WERI-Rb-1 (cell line): ENCODE results near the gene GPR150.

Experiments used
- DNase-seq: peaks from one replicate; pipeline ENCODE4 v3.0.0-alpha.2; 2020
- H3K27ac ChIP-seq: fragments of 250-450 bp; sonication (Bioruptor Pico); 2 replicates; pipeline ENCODE4 v1.5.1; 2020; ENCODE audit warnings: mild to moderate bottlenecking, moderate library complexity
- H3K27me3 ChIP-seq: fragments of 250-450 bp; sonication (Bioruptor Pico); 2 replicates; pipeline ENCODE4 v1.5.1; 2021; ENCODE audit warnings: mild to moderate bottlenecking, low read depth, moderate library complexity; ENCODE audit not compliant: insufficient read depth, severe bottlenecking
- H3K36me3 ChIP-seq: fragments of 250-450 bp; sonication (Bioruptor Pico); 2 replicates; pipeline ENCODE4 v1.5.1; 2020; ENCODE audit warnings: mild to moderate bottlenecking, moderate library complexity
- H3K4me3 ChIP-seq: 2 replicates; pipeline ENCODE4 v1.5.1; 2011; ENCODE audit warnings: low read depth, mild to moderate bottlenecking, control low read depth, low read length
- H3K9me3 ChIP-seq: fragments of 250-450 bp; sonication (Bioruptor Pico); 2 replicates; pipeline ENCODE4 v1.5.1; 2021; ENCODE audit warnings: mild to moderate bottlenecking, moderate library complexity; ENCODE audit not compliant: severe bottlenecking
- CTCF ChIP-seq: IDR thresholded peaks from 2 replicates; pipeline ENCODE4 v1.5.1; 2011; ENCODE audit warnings: low read depth, mild to moderate bottlenecking, control low read depth, inconsistent platforms, low read length

Gene GPR150

DNA sequence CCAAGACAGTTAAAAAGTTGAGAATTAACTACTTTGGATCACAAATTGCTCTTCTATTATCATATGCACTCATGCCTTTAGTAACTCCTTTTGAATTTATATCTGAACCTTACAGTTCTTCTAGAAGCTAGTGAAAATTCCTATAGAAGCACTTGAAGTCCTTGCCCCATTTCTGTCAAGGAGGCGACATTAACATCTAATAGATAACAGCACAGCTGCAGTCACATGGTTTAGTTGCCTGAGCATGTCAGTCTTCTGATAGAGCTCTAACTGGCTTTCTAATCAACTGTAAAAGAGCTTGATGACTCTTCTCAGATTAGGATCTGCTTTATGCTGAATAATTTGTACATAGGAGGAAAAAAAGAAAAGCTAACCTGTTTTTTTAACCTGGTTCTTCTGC lies 35.7 kb downstream of the GPR150 start:
- TF ChIP-seq CTCF: no peak
- Histone ChIP-seq H3K9me3 (no peaks in the 10 kb centered on the region), H3K27me3 (no peaks in the 10 kb centered on the region), H3K4me3 (no peak overlapping the region), H3K27ac (no peak overlapping the region), H3K36me3 (no peaks in the 10 kb centered on the region)
- no peak for DNase-seq

- H3K36me3 ChIP-seq: no peaks in the 10 kb centered on the region
- no peak for DNase-seq
- H3K27ac ChIP-seq: no peak overlapping the region
- no peaks in the 10 kb centered on the region for H3K9me3 ChIP-seq
- TF ChIP-seq CTCF: no peak
- no peak overlapping the region for H3K4me3 ChIP-seq
- H3K27me3 ChIP-seq: no peaks in the 10 kb centered on the region
Observed at GRCh38 chr5:95660060-95660459, 40.2 kb downstream of the GPR150 start.

GRCh38 chr5:95662946-95663345 lies 43.1 kb downstream of the GPR150 start:
- no peak for DNase-seq
- Histone ChIP-seq H3K9me3 (no peaks in the 10 kb centered on the region), H3K36me3 (no peaks in the 10 kb centered on the region), H3K27me3 (no peaks in the 10 kb centered on the region), H3K4me3 (no peak overlapping the region), H3K27ac (no peak overlapping the region)
- TF ChIP-seq CTCF: no peak

GRCh38 chr5:95664204-95664786 lies 44.4 kb downstream of the GPR150 start:
- Histone ChIP-seq H3K27ac (no peak overlapping the region), H3K36me3 (no peaks in the 10 kb centered on the region), H3K9me3 (no peaks in the 10 kb centered on the region), H3K4me3 (no peak overlapping the region), H3K27me3 (no peaks in the 10 kb centered on the region)
- no peak for DNase-seq
- TF ChIP-seq CTCF: peak; percentile 47; the same call in 1 of the 2 replicates

DNA sequence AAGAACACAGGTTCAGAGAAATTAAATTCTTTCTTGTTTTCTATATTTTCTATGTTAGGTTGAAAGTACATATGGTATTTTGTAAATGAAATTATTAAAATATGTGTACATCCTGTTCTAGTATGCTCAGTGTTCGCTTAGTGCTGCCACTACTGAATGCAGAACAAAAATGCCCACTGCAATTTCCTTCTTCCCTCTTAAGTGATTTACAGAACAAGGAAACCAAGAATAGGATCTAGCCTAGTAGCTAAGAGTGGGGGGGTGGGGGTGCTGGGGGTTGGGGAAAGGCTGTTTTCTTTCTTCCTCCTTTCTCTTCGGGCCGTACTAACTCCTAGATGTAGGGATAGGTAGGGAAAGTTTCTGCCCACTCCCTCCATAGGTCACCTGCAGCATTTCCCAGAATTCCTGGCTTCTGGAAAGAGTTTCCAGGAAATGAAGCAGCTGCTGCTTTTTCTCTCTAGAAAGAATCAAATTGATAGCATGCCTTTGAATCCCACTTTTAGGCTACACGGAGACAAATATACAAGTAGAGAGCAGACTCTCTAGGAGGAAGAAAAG lies 47.3 kb downstream of the GPR150 start:
- Histone ChIP-seq H3K27me3 (no peaks in the 10 kb centered on the region), H3K4me3 (no peak overlapping the region), H3K27ac (no peak overlapping the region), H3K36me3 (no peaks in the 10 kb centered on the region), H3K9me3 (no peaks in the 10 kb centered on the region)
- TF ChIP-seq CTCF: no peak
- DNase-seq: no peak

- DNase-seq: no peak
- Histone ChIP-seq H3K27me3 (no peaks in the 10 kb centered on the region), H3K4me3 (no peak overlapping the region), H3K27ac (no peak overlapping the region), H3K36me3 (no peaks in the 10 kb centered on the region), H3K9me3 (no peaks in the 10 kb centered on the region)
- TF ChIP-seq CTCF: no peak
Observed at GRCh38 chr5:95667678-95668077, 47.8 kb downstream of the GPR150 start.
